ENCODE data around the gene RRP8. TPM values are rescaled to one million over a fixed set of nuclear protein-coding genes. Genes with fewer than 3 reads are reported as not detected.

The RRP8 gene
- total RNA-seq, 2 experiments from 2014 or later = 26.4 to 33.6 TPM

DNA sequence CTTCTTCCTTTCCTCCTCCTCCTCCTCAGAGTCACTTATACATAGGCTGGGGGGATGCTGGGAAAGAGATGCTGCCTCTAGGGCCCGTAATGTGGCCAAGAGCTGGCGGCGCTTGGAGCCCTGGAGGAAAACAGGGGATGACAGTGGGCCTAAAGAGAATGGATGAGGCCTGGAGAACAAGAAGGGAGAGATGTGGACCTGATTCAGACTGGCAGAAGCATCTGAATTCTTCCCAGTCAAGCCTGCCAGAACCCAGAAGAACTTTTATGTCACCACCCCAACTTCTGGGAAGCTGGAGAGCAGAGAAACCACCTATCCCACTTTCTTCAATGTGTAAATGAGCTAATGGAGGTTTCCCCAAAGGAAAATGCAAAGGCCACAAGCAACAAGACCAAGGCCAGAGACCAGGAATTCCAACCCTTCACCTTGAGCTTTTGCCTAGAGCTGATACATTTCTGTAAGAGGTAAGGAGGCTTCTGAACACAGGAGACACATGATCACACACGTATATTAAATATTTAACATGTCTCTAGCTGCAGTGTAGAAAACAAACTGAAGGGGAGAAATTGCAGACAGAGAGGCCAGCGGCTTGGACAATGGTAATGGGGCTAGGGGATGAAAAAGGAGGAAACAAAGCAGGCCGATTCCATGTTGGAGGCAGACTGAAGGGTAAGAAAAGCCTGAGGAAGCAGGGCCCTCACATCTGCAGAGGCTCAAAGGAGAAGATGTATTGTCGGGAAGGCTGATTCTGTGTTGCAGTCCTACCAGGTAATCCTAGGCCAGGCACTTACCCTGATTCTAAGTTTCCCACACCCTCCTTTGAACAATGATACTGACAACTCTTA is 1.1 kb downstream of the RRP8 start:
- H3K27ac ChIP-seq (ENCODE audit: low read depth, low read length, poor library complexity, severe bottlenecking) = peak overlapping the region; percentile 34
- no peaks in the 10 kb centered on the region for H3K9me2 ChIP-seq (ENCODE audit: insufficient read depth, low read length)
- H3K4me1 ChIP-seq (ENCODE audit: insufficient read depth, low read length, poor library complexity, severe bottlenecking) = peaks cover 40% of the 10 kb centered on the region
- no peak for TF ChIP-seq EZH2phosphoT487 (IDR thresholded peaks at IDR 0.05; ENCODE audit: borderline replicate concordance, low read depth, low read length)
- TF ChIP-seq, protein P1, sequence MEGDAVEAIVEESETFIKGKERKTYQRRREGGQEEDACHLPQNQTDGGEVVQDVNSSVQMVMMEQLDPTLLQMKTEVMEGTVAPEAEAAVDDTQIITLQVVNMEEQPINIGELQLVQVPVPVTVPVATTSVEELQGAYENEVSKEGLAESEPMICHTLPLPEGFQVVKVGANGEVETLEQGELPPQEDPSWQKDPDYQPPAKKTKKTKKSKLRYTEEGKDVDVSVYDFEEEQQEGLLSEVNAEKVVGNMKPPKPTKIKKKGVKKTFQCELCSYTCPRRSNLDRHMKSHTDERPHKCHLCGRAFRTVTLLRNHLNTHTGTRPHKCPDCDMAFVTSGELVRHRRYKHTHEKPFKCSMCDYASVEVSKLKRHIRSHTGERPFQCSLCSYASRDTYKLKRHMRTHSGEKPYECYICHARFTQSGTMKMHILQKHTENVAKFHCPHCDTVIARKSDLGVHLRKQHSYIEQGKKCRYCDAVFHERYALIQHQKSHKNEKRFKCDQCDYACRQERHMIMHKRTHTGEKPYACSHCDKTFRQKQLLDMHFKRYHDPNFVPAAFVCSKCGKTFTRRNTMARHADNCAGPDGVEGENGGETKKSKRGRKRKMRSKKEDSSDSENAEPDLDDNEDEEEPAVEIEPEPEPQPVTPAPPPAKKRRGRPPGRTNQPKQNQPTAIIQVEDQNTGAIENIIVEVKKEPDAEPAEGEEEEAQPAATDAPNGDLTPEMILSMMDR (conservative IDR thresholded peaks at IDR 0.05; ENCODE audit: low read length) = no peak
- peak overlapping the region; percentile 97 for H3K4me2 ChIP-seq (ENCODE audit: low read length)
- no peak for DNase-seq (ENCODE audit: low spot score)
- H3K4me3 ChIP-seq (ENCODE audit: low read depth, low read length, poor library complexity, severe bottlenecking) = peak overlapping the region; percentile 91
- peaks cover 16% of the 10 kb centered on the region for H4K20me1 ChIP-seq (ENCODE audit: insufficient read depth, low read length)
- intact Hi-C loops (cut with micrococcal nuclease; ENCODE audit: unreplicated experiment) = loop anchor here (2.0 to 5.0 kb wide), 3 partner anchors 120 to 325 kb away; partner anchors contain the start of genes ARFIP2, TIMM10B and ZNF215
- peaks cover 57% of the 10 kb centered on the region for H3K36me3 ChIP-seq (ENCODE audit: insufficient read depth, low read length)
- H3K79me2 ChIP-seq (ENCODE audit: insufficient read depth, low read depth, low read length) = peaks cover 57% of the 10 kb centered on the region
- BruUV-seq (replicated peaks) = no TSS peak
- no peaks in the 10 kb centered on the region for H3K9me3 ChIP-seq (ENCODE audit: low read length)
- ChIA-PET CTCF (ENCODE audit: unreplicated experiment) (interaction anchor here (0.5 to 0.6 kb wide), 2 partner anchors 9 to 81 kb away, joined by 3 to 4 read pairs; partner anchors contain the start of genes MRPL17 and TAF10), POLR2A (interaction anchor here (0.6 to 1.1 kb wide), 6 partner anchors 10 to 97 kb away, joined by 3 to 5 read pairs (median 4); partner anchors contain the start of genes MRPL17 and TAF10)
- H2AFZ ChIP-seq (ENCODE audit: low read length) = no peak overlapping the region; the same call in 1 of the 2 replicates

DNA sequence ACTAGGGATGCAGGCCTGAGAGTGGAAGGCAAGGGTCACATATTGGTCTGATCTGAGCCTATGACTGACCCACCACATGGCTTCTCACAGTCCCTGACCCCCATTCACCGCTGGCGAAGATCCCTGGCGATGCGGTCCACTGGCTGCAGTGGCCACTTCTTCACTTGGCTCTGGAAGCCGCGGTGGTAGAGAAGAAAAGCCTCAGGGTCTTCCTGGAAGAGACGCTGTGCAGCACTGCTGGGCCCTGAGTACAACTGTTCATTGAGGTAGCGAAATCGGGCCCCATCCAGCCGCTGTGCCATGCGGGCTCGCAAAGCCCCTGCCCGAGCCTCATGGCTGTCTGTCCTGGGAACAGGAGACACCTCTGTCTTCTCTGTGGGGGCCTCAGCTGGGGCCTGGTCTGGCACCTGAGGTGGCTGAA is 2.4 kb downstream of the RRP8 start:
- TF ChIP-seq, protein P1 (conservative IDR thresholded peaks at IDR 0.05; ENCODE audit: low read length) = no peak
- TF ChIP-seq EZH2phosphoT487 (IDR thresholded peaks at IDR 0.05; ENCODE audit: borderline replicate concordance, low read depth, low read length) = no peak
- ChIA-PET CTCF (ENCODE audit: unreplicated experiment) (no interaction called here), POLR2A (no interaction called here)
- Histone ChIP-seq H3K36me3 (ENCODE audit: insufficient read depth, low read length) (peaks cover 57% of the 10 kb centered on the region), H3K9me3 (ENCODE audit: low read length) (no peaks in the 10 kb centered on the region), H3K4me3 (ENCODE audit: low read depth, low read length, poor library complexity, severe bottlenecking) (no peak overlapping the region), H3K79me2 (ENCODE audit: insufficient read depth, low read depth, low read length) (peaks cover 45% of the 10 kb centered on the region), H3K27ac (ENCODE audit: low read depth, low read length, poor library complexity, severe bottlenecking) (no peak overlapping the region), H2AFZ (ENCODE audit: low read length) (no peak overlapping the region), H3K9me2 (ENCODE audit: insufficient read depth, low read length) (no peaks in the 10 kb centered on the region), H4K20me1 (ENCODE audit: insufficient read depth, low read length) (peaks cover 10% of the 10 kb centered on the region; the same call in 1 of the 2 replicates), H3K4me1 (ENCODE audit: insufficient read depth, low read length, poor library complexity, severe bottlenecking) (peaks cover 28% of the 10 kb centered on the region), H3K4me2 (ENCODE audit: low read length) (no peak overlapping the region)
- no TSS peak for BruUV-seq (replicated peaks)
- DNase-seq (ENCODE audit: low spot score) = no peak
- intact Hi-C loops (cut with micrococcal nuclease; ENCODE audit: unreplicated experiment) = loop anchor here (5.0 kb wide), 2 partner anchors 119 to 326 kb away; partner anchors contain the start of genes ARFIP2, TIMM10B and ZNF215
